Bladder microvascular endothelial cell (primary cell): Measurements from ENCODE around the gene DDX19B. TPM values are rescaled to one million over a fixed set of nuclear protein-coding genes. Genes with fewer than 3 reads are reported as not detected.

Source experiments
- total RNA-seq: library from RNA; depleted of rRNA; stranded (reverse); fragments of >200 nt; gene quantifications from 2 replicates; pipeline ENCODE4 v1.2.3, GENCODE V29; 2014

The DDX19B gene
- total RNA-seq, result 22.7 TPM in 2 replicates

DNA sequence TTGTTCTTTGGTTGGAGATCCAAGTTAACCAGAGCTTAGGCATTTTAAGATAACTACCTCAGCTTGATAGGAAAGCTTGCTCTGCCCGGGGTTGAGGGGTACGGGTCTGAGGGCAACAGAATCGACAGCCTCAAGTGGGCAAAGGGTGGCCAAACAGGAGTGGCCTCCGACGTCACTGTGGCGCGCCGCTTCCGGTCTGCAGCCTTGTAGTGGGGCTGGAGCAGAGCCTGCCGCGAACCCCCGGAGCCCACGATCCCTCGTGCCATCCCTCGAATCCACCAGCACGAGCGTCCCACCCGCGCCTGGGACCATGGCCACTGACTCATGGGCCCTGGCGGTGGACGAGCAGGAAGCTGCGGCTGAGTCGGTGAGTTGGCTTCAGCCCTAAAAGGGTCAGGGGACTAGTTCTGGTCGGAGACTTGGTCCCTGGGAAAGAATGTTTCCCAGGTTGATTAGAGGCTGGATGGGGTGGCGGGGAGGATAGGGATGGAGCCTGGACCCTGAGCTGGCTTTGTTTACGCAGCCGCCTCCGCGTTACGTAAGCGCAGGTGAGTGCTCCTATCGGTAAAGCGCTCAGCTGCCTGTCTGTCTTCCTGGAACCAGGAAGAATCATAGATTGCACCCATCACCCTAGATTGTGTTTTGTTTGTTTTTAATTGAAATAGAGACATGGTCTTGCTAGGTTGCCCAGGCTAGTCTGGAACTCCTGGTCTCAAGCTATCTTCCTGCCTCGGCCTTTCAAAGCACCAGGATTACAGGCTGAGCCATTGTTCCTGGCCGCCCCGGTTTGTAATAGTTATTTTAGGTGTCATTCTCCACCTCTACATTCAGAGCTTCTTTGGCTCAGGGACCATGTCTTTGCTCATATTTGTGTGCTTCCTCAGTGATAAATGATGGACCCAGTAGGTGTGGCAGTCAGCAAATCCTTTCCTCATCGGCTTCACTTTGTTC is at the start of gene DDX19B:
Gene DDX19B, plus strand, starts transcription at position 199 of the 951 bp plus-strand sequence. Its CDS starts 112 bp downstream, at position 311.

GRCh38 chr16:70251629-70252354 is 47.2 kb upstream of the DDX19B start, which contains the start of gene EXOSC6:
EXOSC6 (minus strand) TSS chr16:70251940; CDS start chr16:70251900, 40 bp downstream.

DNA sequence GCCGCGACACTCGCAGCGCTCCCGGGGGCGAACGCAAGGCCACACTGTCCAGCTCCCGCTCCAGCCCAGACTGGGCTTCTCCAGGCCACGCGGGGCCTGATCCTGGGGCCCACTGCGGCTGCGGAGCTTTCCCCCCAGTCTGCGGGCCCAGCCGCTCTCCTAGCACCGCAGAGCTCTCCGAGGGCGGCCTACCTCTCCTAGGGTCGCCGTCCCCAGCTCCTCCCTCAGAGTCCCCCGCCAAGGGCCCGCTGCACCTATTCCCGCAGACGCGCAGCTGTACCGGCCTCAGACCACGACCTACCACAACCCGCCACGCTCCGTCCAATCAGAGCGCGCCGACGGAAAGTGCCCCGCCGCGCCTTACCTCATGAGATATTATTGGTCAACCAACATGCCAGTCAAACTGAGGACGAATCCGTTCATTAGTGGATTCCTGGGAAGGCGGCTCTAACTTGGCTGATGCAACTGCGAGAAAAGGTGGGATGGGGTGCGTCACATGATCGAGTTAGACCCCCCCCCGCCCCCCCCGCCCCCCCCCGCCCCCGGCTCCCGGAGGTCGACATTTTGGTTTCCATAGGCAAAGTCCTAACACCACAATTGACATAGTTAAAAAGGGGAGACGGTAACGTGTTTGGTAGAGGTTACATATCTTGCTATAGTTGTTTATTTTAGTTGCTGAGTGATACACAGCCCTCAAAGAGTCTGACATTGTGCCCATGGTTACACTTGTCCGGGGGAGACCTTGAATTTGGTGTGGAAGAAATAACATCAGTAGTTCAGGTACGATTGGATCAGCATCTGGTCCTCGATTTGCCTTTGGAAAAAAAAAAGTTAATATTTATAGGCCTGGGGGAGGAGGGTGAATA is 9.5 kb upstream of the DDX19B start, which contains the start of gene AARS1:
Gene AARS1, minus strand, starts transcription at position 278 of the 866 bp plus-strand sequence. CDS start 6,743 bp downstream, outside the sequence.

Other genes starting within 250 kb of the DDX19B start
- 13.8 and 31.5 TPM in 2 replicates for gene PDPR, start 184.9 kb upstream of the DDX19B start, total RNA-seq
- gene CLEC18C, start 125.4 kb upstream of the DDX19B start, total RNA-seq, result 0.16 and 0.19 TPM in 2 replicates
- 25.1 and 39.4 TPM in 2 replicates for gene EXOSC6, start 47.2 kb upstream of the DDX19B start, total RNA-seq
- 88.9 and 139 TPM in 2 replicates for gene AARS1, start 9.7 kb upstream of the DDX19B start, total RNA-seq
- 23.5 and 46.7 TPM in 2 replicates for gene DDX19A, start 47.7 kb downstream of the DDX19B start, total RNA-seq
- gene ST3GAL2, start 139.9 kb downstream of the DDX19B start, total RNA-seq, result 32.7 and 59.7 TPM in 2 replicates
- gene FCSK, start 155.4 kb downstream of the DDX19B start, total RNA-seq, result 7.6 and 12.0 TPM in 2 replicates
- 87.1 and 89.4 TPM in 2 replicates for gene COG4, start 224.4 kb downstream of the DDX19B start, total RNA-seq
- gene SF3B3, start 224.6 kb downstream of the DDX19B start, total RNA-seq, result 39.0 and 148 TPM in 2 replicates